B cell (primary cell): ENCODE results near the gene SLC39A11.

Experiments used
- CTCF ChIP-seq: fragments of 200-600 bp; IDR thresholded peaks from one replicate; pipeline ENCODE4 v1.8.0; 2022; ENCODE audit warnings: antibody characterized with exemption, mild to moderate bottlenecking
- EZH2 ChIP-seq: IDR thresholded peaks from 2 replicates; pipeline ENCODE4 v1.6.1; 2012; ENCODE audit warnings: borderline replicate concordance, low read depth, mild to moderate bottlenecking, moderate library complexity, low read length; ENCODE audit not compliant: insufficient read depth, poor library complexity, severe bottlenecking

- no peak for TF ChIP-seq CTCF
- no peak for TF ChIP-seq EZH2
Measured at GRCh38 chr17:72730077-72730476, 362.4 kb downstream of the SLC39A11 start.
